Ishikawa (cell line): Measurements from ENCODE around the gene S100A2.
A peak's percentile ranks its signal among the peaks of the same experiment; 100 is the strongest.

Experiments
- CEBPB ChIP-seq: IDR thresholded peaks from 2 replicates; pipeline ENCODE4 v1.6.1; 2012
- CREB1 ChIP-seq: IDR thresholded peaks from 2 replicates; pipeline ENCODE4 v1.6.1; 2012; ENCODE audit warnings: low read depth
- EGR1 ChIP-seq: IDR thresholded peaks from 2 replicates; pipeline ENCODE4 v1.6.1; 2012
- EP300 ChIP-seq: IDR thresholded peaks from 2 replicates; pipeline ENCODE4 v1.6.1; 2012; ENCODE audit warnings: borderline replicate concordance
- FOXM1 ChIP-seq: IDR thresholded peaks from 2 replicates; pipeline ENCODE4 v1.6.1; 2012; ENCODE audit warnings: low read depth, borderline replicate concordance
- MAX ChIP-seq: IDR thresholded peaks from 2 replicates; pipeline ENCODE4 v1.6.1; 2012
- NFIC ChIP-seq: IDR thresholded peaks from 2 replicates; pipeline ENCODE4 v1.6.1; 2012
- RAD21 ChIP-seq: IDR thresholded peaks from 2 replicates; pipeline ENCODE4 v1.6.1; 2012; ENCODE audit warnings: low read depth
- REST ChIP-seq: IDR thresholded peaks from 2 replicates; pipeline ENCODE4 v1.6.1; 2012; ENCODE audit warnings: low read depth, mild to moderate bottlenecking
- TAF1 ChIP-seq: IDR thresholded peaks from 2 replicates; pipeline ENCODE4 v1.6.1; 2012; ENCODE audit warnings: low read depth, mild to moderate bottlenecking
- TCF12 ChIP-seq: IDR thresholded peaks from 2 replicates; pipeline ENCODE4 v1.6.1; 2012; ENCODE audit warnings: low read depth
- TEAD4 ChIP-seq: IDR thresholded peaks from 2 replicates; pipeline ENCODE4 v1.6.1; 2012
- USF1 ChIP-seq: IDR thresholded peaks from 2 replicates; pipeline ENCODE4 v1.6.1; 2012
- YY1 ChIP-seq: IDR thresholded peaks from 2 replicates; pipeline ENCODE4 v1.6.1; 2012; ENCODE audit warnings: low read depth
- ZBTB7A ChIP-seq: IDR thresholded peaks from 2 replicates; pipeline ENCODE4 v1.6.1; 2012; ENCODE audit warnings: low read depth

S100A2 gene

GRCh38 chr1:153532769-153533599 is 32.7 kb downstream of the S100A2 start:
- TF ChIP-seq MAX (no peak), EP300 (0 out of 2 replicates have a peak, but pooled peaks have one; percentile 35), REST (no peak), TAF1 (peak; percentile 33; the same call in 1 of the 2 replicates), ZBTB7A (peak; percentile 78; the same call in 1 of the 2 replicates), NFIC (peak; percentile 23; the same call in 1 of the 2 replicates), TEAD4 (0 out of 2 replicates have a peak, but pooled peaks have one; percentile 30), FOXM1 (no peak), YY1 (0 out of 2 replicates have a peak, but pooled peaks have one; percentile 44), CEBPB (no peak; the same call in 1 of the 2 replicates), TCF12 (peak; percentile 60; the same call in 1 of the 2 replicates), EGR1 (no peak), CREB1 (no peak), RAD21 (peak; percentile 91), USF1 (no peak)

GRCh38 chr1:153532181-153532580 is 33.5 kb downstream of the S100A2 start:
- TF ChIP-seq TCF12 (no peak), MAX (no peak), NFIC (no peak), ZBTB7A (no peak), CEBPB (no peak), FOXM1 (no peak), TAF1 (no peak)

- TF ChIP-seq CREB1 (no peak), FOXM1 (no peak), TAF1 (no peak), YY1 (no peak), EP300 (no peak), TEAD4 (no peak), MAX (no peak), REST (no peak), CEBPB (no peak), USF1 (no peak), NFIC (no peak), EGR1 (no peak), TCF12 (no peak), RAD21 (no peak), ZBTB7A (no peak)
Measured at GRCh38 chr1:153531638-153532037, 34.0 kb downstream of the S100A2 start.

- TF ChIP-seq USF1 (no peak), FOXM1 (no peak), EP300 (no peak), EGR1 (no peak), RAD21 (no peak), TAF1 (no peak), TCF12 (no peak), YY1 (no peak), CREB1 (no peak), NFIC (no peak), REST (no peak), CEBPB (no peak), ZBTB7A (no peak), MAX (no peak), TEAD4 (no peak)
Measured at GRCh38 chr1:153527683-153528040, 38.0 kb downstream of the S100A2 start.
